ENCODE results near the gene IL3. TPM values are rescaled to one million over a fixed set of nuclear protein-coding genes. Genes with fewer than 3 reads are reported as not detected.

IL3 gene
- total and polyA plus RNA-seq, 9 of the 15 experiments (the other 6 are each of a cell fraction or from before 2014, with no cell fraction given): not detected

DNA sequence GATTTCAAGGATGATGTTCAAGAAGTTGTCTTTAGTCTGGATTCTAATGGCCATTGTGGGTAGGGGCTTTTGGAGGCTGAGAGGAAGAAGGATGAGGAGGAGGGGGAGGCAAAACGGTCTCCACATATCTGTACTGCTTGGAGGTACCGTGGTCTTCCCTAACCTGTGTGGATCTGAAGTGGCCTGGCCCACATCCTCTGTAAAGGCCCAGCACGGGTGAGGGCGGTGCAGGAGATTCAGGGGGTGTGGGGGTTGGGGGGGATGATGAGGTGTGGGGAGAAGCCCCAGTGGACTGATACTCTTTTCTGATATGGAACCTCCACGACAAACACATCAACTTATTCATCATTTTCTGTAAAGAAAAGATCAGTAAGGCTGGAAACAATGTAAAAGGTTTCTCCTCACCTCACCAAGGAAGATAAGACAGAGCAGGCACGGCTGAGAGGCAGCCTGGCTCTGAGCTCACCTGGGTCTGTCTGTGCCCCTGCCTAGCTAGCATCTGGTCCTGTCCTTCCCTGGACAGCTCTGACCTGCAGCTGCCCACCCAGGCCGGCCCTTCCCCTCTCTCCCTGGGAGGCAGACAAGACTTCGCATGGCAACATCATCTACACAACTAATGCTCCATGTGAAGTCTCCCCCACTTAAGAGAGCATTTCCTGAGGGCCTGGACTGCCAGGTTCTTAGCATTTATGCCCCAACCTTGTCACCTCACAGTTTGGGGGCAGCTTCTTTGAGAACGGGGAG is 5.6 kb upstream of the IL3 start (continued):
- TF ChIP-seq SPI1 (IDR thresholded peaks at IDR 0.05; ENCODE audit: borderline replicate concordance, low read depth, low read length) (no peak), ZNF253 (CRISPR knock-in tag; conservative IDR thresholded peaks at IDR 0.05) (no peak)

DNA sequence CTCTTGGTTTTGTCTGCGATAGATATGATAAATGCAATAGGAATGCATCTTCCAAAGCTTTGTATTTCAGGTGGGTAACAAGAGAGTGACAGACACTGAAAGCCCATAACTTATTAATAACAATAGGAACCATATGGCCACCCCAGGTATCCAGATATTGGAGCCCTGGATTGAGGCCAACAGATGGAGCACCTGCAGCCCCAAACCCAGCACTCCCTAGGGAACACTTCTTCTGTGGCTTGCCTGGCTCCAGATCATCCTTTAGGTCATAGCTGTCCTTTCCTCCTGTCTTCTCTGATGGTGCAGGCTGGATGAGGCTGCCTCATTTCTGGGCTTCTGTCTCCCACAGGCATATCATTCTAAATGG is 5.0 kb upstream of the IL3 start:
- Histone ChIP-seq H2AFZ (ENCODE audit: low read depth, low read length) (no peak overlapping the region), H3K79me2 (ENCODE audit: control insufficient read depth, insufficient read depth, low read length) (no peaks in the 10 kb centered on the region), H3K36me3 (ENCODE audit: control insufficient read depth, insufficient read depth, low read length) (no peaks in the 10 kb centered on the region), H3K9me3 (replicated peaks; ENCODE audit: control insufficient read depth, insufficient read depth, low read depth, low read length) (no peaks in the 10 kb centered on the region), H3K27me3 (ENCODE audit: control insufficient read depth in 2 of 2, insufficient read depth in 2 of 2, low read length in 2 of 2) (peaks cover 11 to 35% of the 10 kb centered on the region in 2 experiments; a peak in 4 of 5 replicates), H3K4me3 (no peak overlapping the region), H3K9me1 (ENCODE audit: control insufficient read depth, insufficient read depth, low read length) (no peaks in the 10 kb centered on the region), H4K20me1 (replicated peaks; ENCODE audit: control insufficient read depth, insufficient read depth, low read length) (no peaks in the 10 kb centered on the region), H3K9ac (ENCODE audit: insufficient read depth in 1 of 2, low read depth in 2 of 2, low read length in 2 of 2) (no peak overlapping the region), H3K4me2 (ENCODE audit: insufficient read depth, low read length) (no peak overlapping the region), H3K27ac (ENCODE audit: extremely low read depth, low read depth, low read length) (no peak overlapping the region), H3K4me1 (replicated peaks in 1 of 2; ENCODE audit: control insufficient read depth in 2 of 2, insufficient read depth in 2 of 2, low read length in 2 of 2) (peaks cover 0 to 16% of the 10 kb centered on the region in 2 experiments; a peak in 2 of 5 replicates)
- intact Hi-C loops (cut with micrococcal nuclease): no loop called here
- no TSS peak for BruUV-seq (replicated peaks)
- in situ Hi-C loops (cut with MboI): loop anchor here (25.0 kb wide), 1 partner anchor 332 kb away; no protein-coding TSS in a partner anchor
- ChIA-PET CTCF (ENCODE audit: low intra/inter-chr PET ratio) (no interaction called here), POLR2A (no interaction called here)
- 40% methylated on average over 1 of the region's 1 CpG for WGBS (ENCODE audit: insufficient coverage, low coverage, missing lambda C conversion rate)
- DNase-seq (ENCODE audit: extremely low read depth in 1 of 4, low spot score in 3 of 4): no peak
- TF ChIP-seq, protein P1, sequence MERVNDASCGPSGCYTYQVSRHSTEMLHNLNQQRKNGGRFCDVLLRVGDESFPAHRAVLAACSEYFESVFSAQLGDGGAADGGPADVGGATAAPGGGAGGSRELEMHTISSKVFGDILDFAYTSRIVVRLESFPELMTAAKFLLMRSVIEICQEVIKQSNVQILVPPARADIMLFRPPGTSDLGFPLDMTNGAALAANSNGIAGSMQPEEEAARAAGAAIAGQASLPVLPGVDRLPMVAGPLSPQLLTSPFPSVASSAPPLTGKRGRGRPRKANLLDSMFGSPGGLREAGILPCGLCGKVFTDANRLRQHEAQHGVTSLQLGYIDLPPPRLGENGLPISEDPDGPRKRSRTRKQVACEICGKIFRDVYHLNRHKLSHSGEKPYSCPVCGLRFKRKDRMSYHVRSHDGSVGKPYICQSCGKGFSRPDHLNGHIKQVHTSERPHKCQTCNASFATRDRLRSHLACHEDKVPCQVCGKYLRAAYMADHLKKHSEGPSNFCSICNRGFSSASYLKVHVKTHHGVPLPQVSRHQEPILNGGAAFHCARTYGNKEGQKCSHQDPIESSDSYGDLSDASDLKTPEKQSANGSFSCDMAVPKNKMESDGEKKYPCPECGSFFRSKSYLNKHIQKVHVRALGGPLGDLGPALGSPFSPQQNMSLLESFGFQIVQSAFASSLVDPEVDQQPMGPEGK (CRISPR knock-in tag; IDR thresholded peaks at IDR 0.05; ENCODE audit: borderline replicate concordance): no peak
- no peak for TF ChIP-seq NELFE (IDR thresholded peaks at IDR 0.05; ENCODE audit: insufficient read depth, insufficient read length)
- no peak for TF ChIP-seq IFI16 (CRISPR knock-in tag; IDR thresholded peaks at IDR 0.05)
- TF ChIP-seq MCM5 (IDR thresholded peaks at IDR 0.05; ENCODE audit: low read depth): no peak
- TF ChIP-seq, protein P2, sequence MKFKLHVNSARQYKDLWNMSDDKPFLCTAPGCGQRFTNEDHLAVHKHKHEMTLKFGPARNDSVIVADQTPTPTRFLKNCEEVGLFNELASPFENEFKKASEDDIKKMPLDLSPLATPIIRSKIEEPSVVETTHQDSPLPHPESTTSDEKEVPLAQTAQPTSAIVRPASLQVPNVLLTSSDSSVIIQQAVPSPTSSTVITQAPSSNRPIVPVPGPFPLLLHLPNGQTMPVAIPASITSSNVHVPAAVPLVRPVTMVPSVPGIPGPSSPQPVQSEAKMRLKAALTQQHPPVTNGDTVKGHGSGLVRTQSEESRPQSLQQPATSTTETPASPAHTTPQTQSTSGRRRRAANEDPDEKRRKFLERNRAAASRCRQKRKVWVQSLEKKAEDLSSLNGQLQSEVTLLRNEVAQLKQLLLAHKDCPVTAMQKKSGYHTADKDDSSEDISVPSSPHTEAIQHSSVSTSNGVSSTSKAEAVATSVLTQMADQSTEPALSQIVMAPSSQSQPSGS (CRISPR knock-in tag; IDR thresholded peaks at IDR 0.05): no peak
- no peak for TF ChIP-seq CHCHD3 (CRISPR knock-in tag; IDR thresholded peaks at IDR 0.05)
- TF ChIP-seq SRSF7 (optimal IDR thresholded peaks at IDR 0.05; ENCODE audit: low read depth, low read length): no peak
- no peak for TF ChIP-seq TBP (optimal IDR thresholded peaks at IDR 0.05; ENCODE audit: low read depth, low read length)
- no peak for TF ChIP-seq ZSCAN32 (CRISPR knock-in tag; IDR thresholded peaks at IDR 0.05)
- TF ChIP-seq BRD4 (IDR thresholded peaks at IDR 0.05): no peak
- no peak for TF ChIP-seq TFAM (CRISPR knock-in tag; conservative IDR thresholded peaks at IDR 0.05)
- TF ChIP-seq ILF3 (IDR thresholded peaks at IDR 0.05; ENCODE audit: borderline replicate concordance): no peak
- no peak for TF ChIP-seq EWSR1 (IDR thresholded peaks at IDR 0.05; ENCODE audit: borderline replicate concordance, low read depth, partially characterized antibody)
- TF ChIP-seq ZNF146 (CRISPR knock-in tag; IDR thresholded peaks at IDR 0.05; ENCODE audit: unreplicated experiment): no peak
- TF ChIP-seq PHF20 (IDR thresholded peaks at IDR 0.05; ENCODE audit: partially characterized antibody): no peak
- no peak for TF ChIP-seq PRPF4 (IDR thresholded peaks at IDR 0.05; ENCODE audit: insufficient read depth, low read depth, low read length, poor library complexity, severe bottlenecking)
- TF ChIP-seq STAT5A (IDR thresholded peaks at IDR 0.05; ENCODE audit: borderline replicate concordance, low read length): no peak
- no peak for TF ChIP-seq ZNF551 (CRISPR knock-in tag; IDR thresholded peaks at IDR 0.05)
- no peak for TF ChIP-seq HDAC2 (IDR thresholded peaks at IDR 0.05)
- ATAC-seq: no peak
- no peak for FAIRE-seq

All from K562 (cell line).